ENCODE data around the gene ADAMTS18.

ADAMTS18 gene

DNA sequence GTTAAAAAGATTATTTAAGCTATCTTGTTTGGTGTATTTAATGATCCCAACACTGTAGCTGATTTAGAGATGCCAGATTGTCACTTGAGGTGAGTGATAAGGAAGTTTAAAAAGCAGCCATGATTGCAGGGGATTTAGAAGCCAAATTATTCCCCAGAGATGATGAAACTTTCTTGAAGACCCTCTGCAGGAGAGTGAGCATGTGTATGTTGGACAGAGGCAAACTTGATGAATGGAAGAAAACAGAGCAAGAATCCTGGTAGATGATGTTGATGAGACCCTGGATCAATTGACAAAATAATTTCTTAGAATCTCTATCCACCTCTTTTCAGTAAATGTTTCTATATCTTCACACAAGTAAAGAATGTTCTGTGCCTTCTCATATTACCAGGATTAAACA is 14.4 kb upstream of the ADAMTS18 start:
- no peaks in the 10 kb centered on the region for H3K9me2 ChIP-seq (replicated peaks; ENCODE audit: low read depth, low read length)
- TF ChIP-seq EZH2phosphoT487 (IDR thresholded peaks at IDR 0.05; ENCODE audit: borderline replicate concordance), result no peak
- TF ChIP-seq, protein P1, sequence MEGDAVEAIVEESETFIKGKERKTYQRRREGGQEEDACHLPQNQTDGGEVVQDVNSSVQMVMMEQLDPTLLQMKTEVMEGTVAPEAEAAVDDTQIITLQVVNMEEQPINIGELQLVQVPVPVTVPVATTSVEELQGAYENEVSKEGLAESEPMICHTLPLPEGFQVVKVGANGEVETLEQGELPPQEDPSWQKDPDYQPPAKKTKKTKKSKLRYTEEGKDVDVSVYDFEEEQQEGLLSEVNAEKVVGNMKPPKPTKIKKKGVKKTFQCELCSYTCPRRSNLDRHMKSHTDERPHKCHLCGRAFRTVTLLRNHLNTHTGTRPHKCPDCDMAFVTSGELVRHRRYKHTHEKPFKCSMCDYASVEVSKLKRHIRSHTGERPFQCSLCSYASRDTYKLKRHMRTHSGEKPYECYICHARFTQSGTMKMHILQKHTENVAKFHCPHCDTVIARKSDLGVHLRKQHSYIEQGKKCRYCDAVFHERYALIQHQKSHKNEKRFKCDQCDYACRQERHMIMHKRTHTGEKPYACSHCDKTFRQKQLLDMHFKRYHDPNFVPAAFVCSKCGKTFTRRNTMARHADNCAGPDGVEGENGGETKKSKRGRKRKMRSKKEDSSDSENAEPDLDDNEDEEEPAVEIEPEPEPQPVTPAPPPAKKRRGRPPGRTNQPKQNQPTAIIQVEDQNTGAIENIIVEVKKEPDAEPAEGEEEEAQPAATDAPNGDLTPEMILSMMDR (conservative IDR thresholded peaks at IDR 0.05; ENCODE audit: low read length), result no peak

GRCh38 chr16:77445324-77445723 is 10.5 kb upstream of the ADAMTS18 start:
- H3K4me2 ChIP-seq (ENCODE audit: low read depth, low read length, poor library complexity, severe bottlenecking), result no peak overlapping the region
- H4K20me1 ChIP-seq (ENCODE audit: insufficient read depth, low read length, poor library complexity, severe bottlenecking), result no peaks in the 10 kb centered on the region
- H3K36me3 ChIP-seq (ENCODE audit: insufficient read depth, low read length), result no peaks in the 10 kb centered on the region
- no peaks in the 10 kb centered on the region for H3K27me3 ChIP-seq (ENCODE audit: insufficient read depth, low read length, poor library complexity, severe bottlenecking)
- no peaks in the 10 kb centered on the region for H3K9me2 ChIP-seq (replicated peaks; ENCODE audit: low read depth, low read length)
- H2AFZ ChIP-seq (ENCODE audit: low read length), result no peak overlapping the region
- H3K79me2 ChIP-seq (ENCODE audit: insufficient read depth, low read length), result no peaks in the 10 kb centered on the region
- no peaks in the 10 kb centered on the region for H3K4me1 ChIP-seq (ENCODE audit: insufficient read depth, low read length, poor library complexity, severe bottlenecking)
- TF ChIP-seq, protein P1 (conservative IDR thresholded peaks at IDR 0.05; ENCODE audit: low read length), result no peak
- TF ChIP-seq EZH2phosphoT487 (IDR thresholded peaks at IDR 0.05; ENCODE audit: borderline replicate concordance), result no peak
- no peaks in the 10 kb centered on the region for H3K9me3 ChIP-seq (ENCODE audit: insufficient read depth, low read depth, low read length)
- no peak overlapping the region for H3K4me3 ChIP-seq (ENCODE audit: low read length, poor library complexity, severe bottlenecking)
- no peaks in the 10 kb centered on the region for H3F3A ChIP-seq (ENCODE audit: low read depth)
- H3K9ac ChIP-seq (ENCODE audit: low read depth, low read length, poor library complexity, severe bottlenecking), result no peak overlapping the region

More for the DNA sequence above, 14.4 kb upstream of the ADAMTS18 start:
- Histone ChIP-seq H3K27me3 (ENCODE audit: insufficient read depth, low read length, poor library complexity, severe bottlenecking) (no peaks in the 10 kb centered on the region), H3K4me3 (ENCODE audit: low read length, poor library complexity, severe bottlenecking) (no peak overlapping the region), H2AFZ (ENCODE audit: low read length) (no peak overlapping the region), H3F3A (ENCODE audit: low read depth) (no peaks in the 10 kb centered on the region), H3K79me2 (ENCODE audit: insufficient read depth, low read length) (no peaks in the 10 kb centered on the region), H4K20me1 (ENCODE audit: insufficient read depth, low read length, poor library complexity, severe bottlenecking) (no peaks in the 10 kb centered on the region), H3K9me3 (ENCODE audit: insufficient read depth, low read depth, low read length) (no peaks in the 10 kb centered on the region), H3K9ac (ENCODE audit: low read depth, low read length, poor library complexity, severe bottlenecking) (no peak overlapping the region), H3K4me1 (ENCODE audit: insufficient read depth, low read length, poor library complexity, severe bottlenecking) (no peaks in the 10 kb centered on the region), H3K36me3 (ENCODE audit: insufficient read depth, low read length) (no peaks in the 10 kb centered on the region), H3K4me2 (ENCODE audit: low read depth, low read length, poor library complexity, severe bottlenecking) (no peak overlapping the region)

DNA sequence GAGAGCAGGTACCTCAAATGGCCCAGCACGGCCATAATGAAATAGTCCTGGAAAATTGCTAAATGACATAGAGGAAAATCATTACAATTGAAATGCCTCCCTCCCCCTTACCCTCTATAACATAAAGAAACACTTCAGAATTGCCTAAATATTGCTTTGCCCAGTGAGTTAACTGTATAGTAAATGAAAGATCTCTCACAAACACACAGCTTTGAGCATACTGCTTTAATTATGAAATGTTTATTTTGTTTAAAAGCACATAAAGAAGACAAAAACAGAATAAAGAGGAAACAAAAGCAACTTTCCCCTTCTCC is 9.3 kb upstream of the ADAMTS18 start:
- Histone ChIP-seq H3K9me2 (replicated peaks; ENCODE audit: low read depth, low read length) (no peaks in the 10 kb centered on the region), H3K36me3 (ENCODE audit: insufficient read depth, low read length) (no peaks in the 10 kb centered on the region), H2AFZ (ENCODE audit: low read length) (no peak overlapping the region), H3K27me3 (ENCODE audit: insufficient read depth, low read length, poor library complexity, severe bottlenecking) (no peaks in the 10 kb centered on the region), H3K4me1 (ENCODE audit: insufficient read depth, low read length, poor library complexity, severe bottlenecking) (no peaks in the 10 kb centered on the region), H3F3A (ENCODE audit: low read depth) (no peaks in the 10 kb centered on the region), H3K4me3 (ENCODE audit: low read length, poor library complexity, severe bottlenecking) (no peak overlapping the region), H3K9me3 (ENCODE audit: insufficient read depth, low read depth, low read length) (no peaks in the 10 kb centered on the region), H4K20me1 (ENCODE audit: insufficient read depth, low read length, poor library complexity, severe bottlenecking) (no peaks in the 10 kb centered on the region), H3K79me2 (ENCODE audit: insufficient read depth, low read length) (no peaks in the 10 kb centered on the region), H3K4me2 (ENCODE audit: low read depth, low read length, poor library complexity, severe bottlenecking) (no peak overlapping the region), H3K9ac (ENCODE audit: low read depth, low read length, poor library complexity, severe bottlenecking) (no peak overlapping the region)
- TF ChIP-seq, protein P1 (conservative IDR thresholded peaks at IDR 0.05; ENCODE audit: low read length), result no peak
- no peak for TF ChIP-seq EZH2phosphoT487 (IDR thresholded peaks at IDR 0.05; ENCODE audit: borderline replicate concordance)
